Thyroid gland (tissue), 4 donors: Measurements from ENCODE around the gene RNF220. TPM values are rescaled to one million over a fixed set of nuclear protein-coding genes. Genes with fewer than 3 reads are reported as not detected.
A peak's percentile ranks its signal among the peaks of the same experiment; 100 is the strongest.

ENCODE experiments used
- DNase-seq, 2 donors: peaks; one replicate each; pipeline ENCODE4 v3.0.0-alpha.2; 2019
- H3K27ac ChIP-seq, 3 donors: fragments of 200-600 bp; sonication (generic); 1 replicate in 2 of 3; 2 replicates in 1 of 3; pipeline ENCODE4 v1.5.1; 2016 to 2019; ENCODE audit warnings: mild to moderate bottlenecking in 1 of 3, moderate library complexity in 1 of 3
- H3K27me3 ChIP-seq: fragments of 200-600 bp; sonication (generic); one replicate; pipeline ENCODE4 v1.5.1; 2019
- H3K36me3 ChIP-seq, 2 donors: fragments of 200-600 bp; sonication (generic); one replicate each; pipeline ENCODE4 v1.5.1; 2016 to 2019
- H3K4me1 ChIP-seq, 2 donors: fragments of 200-600 bp; sonication (generic); one replicate each; pipeline ENCODE4 v1.5.1; 2017 to 2019
- H3K4me3 ChIP-seq, 3 donors: fragments of 200-600 bp; sonication (generic); replicated peaks in 1 of 3; 1 replicate in 2 of 3; 2 replicates in 1 of 3; pipeline ENCODE4 v1.5.1; 2016; ENCODE audit warnings: mild to moderate bottlenecking in 1 of 3
- H3K9me3 ChIP-seq: fragments of 200-600 bp; sonication (generic); one replicate; pipeline ENCODE4 v1.5.1; 2017
- CTCF ChIP-seq, 6 experiments: fragments of 200-600 bp in 3 of 6; fragments of 450-650 bp in 3 of 6; sonication (generic) in 3 of 6; IDR thresholded peaks; one replicate each; pipeline ENCODE4 v1.5.1; 2016 to 2019; ENCODE audit warnings: antibody characterized with exemption in 6 of 6, mild to moderate bottlenecking in 2 of 6, inconsistent platforms in 1 of 6, moderate library complexity in 1 of 6
- POLR2A ChIP-seq, 2 donors: fragments of 450-650 bp; IDR thresholded peaks; one replicate each; pipeline ENCODE4 v1.6.1; 2017; ENCODE audit warnings: antibody characterized with exemption in 2 of 2, mild to moderate bottlenecking in 2 of 2, moderate library complexity in 1 of 2
- WGBS, 2 donors: methylation state at CpG; one replicate each; pipeline ENCODE4 v1.1.5; 2017; 5-methylcytosine and 5-hydroxymethylcytosine counted together
- intact Hi-C: fragments of 100-400 bp; cut with DNase I; formaldehyde crosslinking; loops from one replicate; pipeline ENCODE4 v1.15.1; 2023
- total RNA-seq, 4 donors: library from RNA; depleted of rRNA; stranded (reverse); fragments of >200 nt; gene quantifications; one replicate each; pipeline ENCODE4 v1.2.3, GENCODE V29; 2016

The RNF220 gene
- total RNA-seq, 4 donors from 2014 or later = 88.7 to 117 (median 102) TPM

- Histone ChIP-seq H3K4me3 (no peak overlapping the region), H3K27ac (no peak overlapping the region), H3K36me3 (no peaks in the 10 kb centered on the region), H3K9me3 (no peaks in the 10 kb centered on the region), H3K4me1 (no peaks in the 10 kb centered on the region), H3K27me3 (no peaks in the 10 kb centered on the region)
- intact Hi-C loops = loop anchor here (10.0 kb wide), 1 partner anchor 383 kb away; the partner anchor contains the start of gene DMAP1
- TF ChIP-seq POLR2A (IDR thresholded peaks at IDR 0.05) (no peak), CTCF (IDR thresholded peaks at IDR 0.05) (no peak)
- 73 to 79% methylated on average over 10 of the region's 10 CpGs for WGBS, 2 donors
- DNase-seq = no peak
These were observed 193.1 kb downstream of the RNF220 start for GRCh38 chr1:44598167-44598566.

- H3K27ac ChIP-seq = no peak overlapping the region
- intact Hi-C loops = no loop called here
- H3K4me1 ChIP-seq = peaks cover 0 to 6% of the 10 kb centered on the region in 2 donors
- H3K4me3 ChIP-seq = no peak overlapping the region
- H3K36me3 ChIP-seq = no peaks in the 10 kb centered on the region
- TF ChIP-seq CTCF (IDR thresholded peaks at IDR 0.05) = no peak
- DNase-seq = no peak
- H3K27me3 ChIP-seq = no peaks in the 10 kb centered on the region
- WGBS, 2 donors = 71 to 74% methylated on average over 29 of the region's 29 CpGs
- H3K9me3 ChIP-seq = no peaks in the 10 kb centered on the region
These were observed 197.9 kb downstream of the RNF220 start for GRCh38 chr1:44602634-44603628.

- WGBS, 2 donors = 17 to 28% methylated on average over 4 of the region's 4 CpGs
- Histone ChIP-seq H3K9me3 (no peaks in the 10 kb centered on the region), H3K36me3 (no peaks in the 10 kb centered on the region), H3K4me3 (no peak overlapping the region), H3K4me1 (peaks cover 0 to 6% of the 10 kb centered on the region in 2 donors), H3K27me3 (no peaks in the 10 kb centered on the region), H3K27ac (no peak overlapping the region)
- TF ChIP-seq CTCF (IDR thresholded peaks at IDR 0.05) (no peak), POLR2A (IDR thresholded peaks at IDR 0.05) (no peak)
- intact Hi-C loops = no loop called here
- DNase-seq = peak; percentile 48 to 67
These were observed 198.7 kb downstream of the RNF220 start for GRCh38 chr1:44603718-44604117.

GRCh38 chr1:44604157-44604955, 199.3 kb downstream of the RNF220 start:
- intact Hi-C loops = no loop called here

More at GRCh38 chr1:44604157-44604955, 199.3 kb downstream of the RNF220 start:
- H3K36me3 ChIP-seq = no peaks in the 10 kb centered on the region
- H3K4me1 ChIP-seq = peaks cover 0 to 6% of the 10 kb centered on the region in 2 donors
- DNase-seq = peak; percentile 11 to 20
- 67 to 76% methylated on average over 3 of the region's 3 CpGs for WGBS, 2 donors
- no peak for TF ChIP-seq POLR2A (IDR thresholded peaks at IDR 0.05)
- TF ChIP-seq CTCF (IDR thresholded peaks at IDR 0.05) = no peak
- H3K27me3 ChIP-seq = peaks cover 3% of the 10 kb centered on the region
- H3K27ac ChIP-seq = no peak overlapping the region
- no peak overlapping the region for H3K4me3 ChIP-seq
- H3K9me3 ChIP-seq = no peaks in the 10 kb centered on the region
